Bone marrow (tissue), 2 donors: ENCODE data around the gene ZSWIM6.

Experiments
- DNase-seq, 2 donors: peaks; one replicate each; lab custom pipeline; 2025; lab: John Stamatoyannopoulos, UW

The ZSWIM6 gene

GRCh38 chr5:61332851-61333320 lies 828 bp downstream of the ZSWIM6 start:
- peak in 1 of 2 donors; percentile 52 for DNase-seq

DNA sequence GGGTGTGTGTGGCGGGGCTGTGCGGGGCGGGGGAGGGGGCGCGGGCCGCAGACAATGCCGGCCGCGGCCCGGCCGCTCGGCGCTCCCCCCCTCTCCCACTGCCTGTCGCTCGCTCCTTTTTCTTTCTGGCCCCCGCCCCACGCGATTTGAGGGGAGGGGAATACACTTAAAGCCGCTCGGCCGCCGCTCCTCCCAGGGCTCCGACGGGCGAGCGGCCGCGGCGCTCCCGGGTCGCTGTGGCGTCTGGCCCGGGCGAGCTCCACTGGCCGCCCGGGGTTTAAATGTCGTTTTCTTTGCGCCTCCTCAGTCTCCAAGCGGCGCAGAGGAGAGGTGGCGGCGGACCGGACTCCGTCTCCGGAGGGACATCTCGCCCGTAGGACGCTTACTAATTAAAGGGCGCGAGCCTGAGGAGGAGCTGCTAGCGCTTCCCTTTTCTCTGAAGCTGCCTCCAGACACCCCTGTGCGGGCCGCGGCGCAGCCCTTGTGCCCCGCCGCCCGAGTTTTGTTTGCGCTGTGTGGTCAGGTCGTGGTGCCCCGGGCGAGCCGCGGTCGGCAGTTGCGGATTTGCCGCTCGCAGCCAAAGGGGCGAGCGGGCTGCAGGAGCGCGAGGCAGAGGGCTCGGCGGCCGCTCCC lies 1.4 kb downstream of the ZSWIM6 start:
- peak; percentile 32 to 52 for DNase-seq

DNA sequence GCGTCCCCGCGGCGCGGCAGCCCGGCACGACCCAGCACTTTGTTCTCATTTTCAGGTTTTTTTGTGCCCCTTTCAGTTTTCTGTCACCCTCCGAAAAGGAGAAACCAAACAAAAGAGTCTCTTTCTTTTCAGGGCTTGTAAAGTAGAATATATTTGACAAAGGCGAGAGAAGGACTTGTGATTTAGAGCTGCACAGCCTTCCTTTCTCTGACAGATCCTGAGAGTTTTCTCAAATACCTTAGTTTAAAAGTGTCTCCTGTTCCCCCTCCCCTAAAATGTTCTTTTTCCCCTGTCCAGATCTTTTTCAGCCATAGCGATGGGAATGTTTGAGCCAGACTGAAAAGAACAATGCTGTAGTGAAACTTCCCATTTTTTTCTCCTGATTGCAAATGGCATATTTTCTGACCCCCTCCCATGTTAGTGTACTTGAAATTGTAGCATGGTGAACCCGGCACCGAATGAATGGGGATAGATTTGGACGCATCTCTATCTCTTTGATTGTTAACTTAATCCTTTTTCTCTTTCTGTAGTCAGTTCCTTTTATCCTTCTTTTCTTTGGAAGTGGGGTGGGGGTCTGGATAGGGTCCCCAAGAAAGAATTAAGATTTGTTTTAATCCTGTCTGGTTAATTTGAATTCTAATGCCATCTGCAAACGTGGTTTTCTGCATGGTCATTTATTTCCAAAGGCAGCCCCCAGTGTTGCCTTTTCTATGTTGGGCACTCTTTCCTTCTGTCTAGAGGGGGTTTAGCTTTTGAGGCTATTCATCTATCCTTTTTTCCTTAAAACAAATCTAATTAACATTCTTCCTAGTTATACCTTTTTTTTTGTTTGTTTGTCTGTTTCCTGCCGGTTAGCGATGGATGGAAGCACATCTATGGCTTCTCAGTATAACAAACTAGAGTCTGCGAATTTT lies 2.2 kb downstream of the ZSWIM6 start:
- DNase-seq, result no peak

DNA sequence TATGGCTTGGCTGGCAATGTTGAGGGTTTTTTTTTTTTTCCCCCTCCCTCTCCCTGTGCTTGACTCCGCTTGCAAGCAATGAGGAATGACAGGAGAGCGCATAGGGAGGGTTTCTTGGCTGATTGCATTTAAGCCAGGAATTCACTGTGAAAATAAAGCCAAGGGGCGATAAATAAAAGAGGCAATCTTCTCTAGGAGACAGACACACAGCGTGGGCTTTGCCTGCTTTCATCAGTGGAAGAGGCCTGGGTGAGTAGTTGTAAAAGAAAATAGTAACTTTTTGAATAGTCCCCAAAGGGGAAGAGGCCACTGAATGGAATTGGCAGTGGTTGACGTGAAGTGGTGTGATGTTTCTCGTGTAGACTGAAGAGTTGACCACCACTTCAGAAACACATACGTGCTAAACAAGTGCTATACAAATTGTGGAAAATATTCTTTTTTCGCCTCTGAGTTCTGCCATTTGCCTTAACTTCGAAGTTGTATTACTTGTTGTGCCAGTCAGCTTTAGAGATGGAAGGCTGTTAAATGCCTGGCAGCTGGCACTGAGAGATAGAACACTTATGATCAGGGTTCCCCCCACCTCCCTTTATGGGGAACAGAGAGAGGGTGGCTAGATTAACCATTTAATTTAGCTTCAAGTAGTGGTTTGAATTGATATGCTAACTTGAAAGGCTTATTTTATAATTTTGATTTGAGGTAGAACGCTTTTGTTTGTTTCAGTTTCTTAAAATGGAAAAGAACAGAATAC lies 3.0 kb downstream of the ZSWIM6 start:
- no peak for DNase-seq

DNA sequence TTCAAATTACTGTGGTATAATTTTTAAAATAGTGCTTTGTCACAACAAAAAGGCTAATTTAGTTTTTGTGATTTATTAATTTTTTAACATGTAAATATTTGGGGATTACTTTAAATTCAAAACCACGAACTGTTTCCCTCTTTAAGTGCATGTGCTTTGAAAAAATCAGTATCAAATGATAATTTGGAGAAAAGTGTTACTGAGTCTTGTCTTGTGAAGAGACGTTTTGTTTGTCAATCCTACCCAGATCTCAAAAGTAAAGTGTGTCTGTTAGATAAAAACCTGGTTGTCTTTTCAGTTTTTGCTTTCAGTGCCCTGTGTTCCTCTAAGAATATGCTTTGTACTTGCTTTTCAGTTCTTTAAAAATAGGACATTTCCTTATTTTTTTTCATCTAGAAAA lies 7.7 kb downstream of the ZSWIM6 start:
- DNase-seq, result no peak

DNA sequence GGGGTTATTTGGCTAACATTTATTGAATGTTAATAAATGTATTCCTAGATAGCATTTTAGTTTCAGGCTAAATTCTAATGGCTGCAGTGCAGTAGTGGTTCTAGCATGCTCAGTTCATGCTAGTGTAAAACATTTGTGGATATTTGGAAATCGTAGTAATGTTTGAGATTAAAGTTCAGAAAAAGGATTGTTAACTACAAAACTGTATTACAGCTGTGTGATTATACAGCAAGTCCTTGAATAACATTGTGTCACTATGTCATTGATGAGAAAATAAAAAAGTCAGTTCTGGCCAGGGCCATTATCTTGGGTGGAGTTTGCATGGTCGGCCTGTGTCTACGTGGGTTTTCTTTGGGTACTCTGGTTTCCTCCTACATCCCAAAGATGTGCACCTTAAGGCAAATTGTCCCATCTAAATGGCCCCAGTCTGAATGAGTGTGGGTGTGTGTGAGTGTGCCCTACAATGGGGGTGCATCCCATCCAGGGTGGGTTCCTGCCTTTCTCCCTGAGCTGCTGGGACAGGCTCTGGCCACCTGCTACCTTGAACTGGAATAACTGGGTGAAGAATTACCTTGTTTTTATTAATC lies 8.8 kb downstream of the ZSWIM6 start:
- no peak for DNase-seq

DNA sequence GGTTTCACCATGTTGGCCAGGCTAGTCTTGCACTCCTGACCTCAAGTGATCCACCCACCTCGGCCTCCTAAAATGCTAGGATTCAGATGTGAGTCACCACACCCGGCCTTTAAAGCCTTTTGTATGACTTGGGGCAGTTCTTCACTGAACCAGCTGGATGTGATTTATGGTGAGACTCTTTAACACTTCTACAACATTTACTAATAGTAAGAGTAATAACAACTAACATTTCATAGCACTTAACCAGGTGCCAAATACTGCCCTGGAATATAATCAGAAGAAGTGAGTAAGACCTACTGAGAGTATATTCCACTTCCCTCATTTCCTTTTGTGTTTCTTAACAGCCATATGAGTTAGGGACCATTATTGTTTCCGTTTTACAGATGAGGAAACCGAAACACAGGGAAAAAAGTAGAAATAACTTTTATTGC lies 10.0 kb downstream of the ZSWIM6 start:
- no peak for DNase-seq

DNA sequence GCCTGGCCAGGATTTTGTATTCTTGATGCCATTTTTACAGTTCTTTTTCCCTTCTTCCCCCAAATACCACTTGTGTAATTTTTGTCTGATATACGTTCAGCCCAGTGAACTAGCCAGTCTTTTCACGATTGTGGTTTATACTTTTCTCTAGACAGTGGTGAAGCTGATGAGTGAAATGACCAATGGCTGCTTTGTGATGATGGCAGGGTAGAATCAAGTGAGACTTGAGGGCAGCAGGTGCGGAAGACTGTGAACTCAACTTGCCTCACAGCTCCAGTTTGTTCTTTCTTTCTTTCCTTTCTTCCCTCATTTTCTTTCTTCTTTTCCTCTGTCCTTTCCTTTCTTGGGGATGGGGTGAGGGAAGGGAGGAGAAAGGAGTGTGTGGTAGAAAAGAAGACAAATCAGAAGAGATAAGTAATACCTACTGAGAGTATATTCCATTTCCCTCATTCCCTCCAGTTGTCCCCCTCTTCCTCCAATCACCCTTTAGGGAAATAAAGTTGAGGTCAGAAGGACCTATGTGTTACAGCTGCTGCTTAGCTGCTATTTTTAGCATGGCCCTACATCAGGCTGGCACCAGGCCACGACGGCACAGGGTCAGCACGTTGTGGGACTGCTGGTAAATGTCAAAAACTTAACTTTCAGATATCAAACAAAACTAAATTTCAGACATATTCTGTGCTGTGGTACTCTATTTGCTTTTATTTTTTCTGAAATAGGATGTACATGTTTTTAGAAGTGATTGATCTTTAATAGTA lies 12.3 kb downstream of the ZSWIM6 start:
- DNase-seq, result no peak

DNA sequence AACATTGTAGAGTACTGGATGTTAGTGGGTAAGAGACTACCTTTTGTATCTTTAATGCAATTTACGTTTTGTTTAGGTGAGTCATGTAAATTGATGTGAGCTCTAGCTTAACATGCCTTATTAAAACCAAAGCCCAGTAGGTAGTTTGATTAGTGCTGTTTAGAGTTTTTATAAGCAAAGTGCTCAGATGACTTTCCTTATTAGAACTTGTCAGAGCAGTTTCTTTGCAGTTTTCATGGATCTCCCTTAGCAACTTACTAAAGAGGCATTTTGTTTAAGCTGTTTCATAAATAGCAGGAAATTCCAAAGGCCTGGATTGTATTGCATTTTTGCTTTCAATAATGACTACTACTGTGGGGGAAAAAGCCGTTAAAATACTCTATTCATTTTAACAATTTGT lies 14.5 kb downstream of the ZSWIM6 start:
- DNase-seq, result no peak

DNA sequence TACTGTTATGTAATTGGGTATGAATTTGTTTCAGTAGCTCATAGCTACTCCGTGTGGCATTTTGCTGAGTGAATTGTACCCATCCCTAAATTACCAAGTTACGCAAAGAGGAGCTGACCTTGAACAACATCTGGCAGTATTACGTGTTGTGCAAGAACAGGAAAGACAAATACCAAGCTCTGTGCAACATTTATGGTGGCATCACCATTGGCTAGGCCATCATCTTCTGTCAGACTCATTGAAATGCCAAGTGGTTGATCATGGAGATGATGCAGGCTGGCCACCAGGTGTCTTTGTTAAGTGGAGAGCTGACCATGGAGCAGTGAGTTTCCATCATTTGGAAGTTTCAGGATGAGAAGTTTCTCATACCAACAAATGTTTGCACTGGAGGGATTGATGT lies 15.0 kb downstream of the ZSWIM6 start:
- DNase-seq, result no peak

- no peak for DNase-seq
Observed at GRCh38 chr5:61348447-61348846, 16.4 kb downstream of the ZSWIM6 start.

DNA sequence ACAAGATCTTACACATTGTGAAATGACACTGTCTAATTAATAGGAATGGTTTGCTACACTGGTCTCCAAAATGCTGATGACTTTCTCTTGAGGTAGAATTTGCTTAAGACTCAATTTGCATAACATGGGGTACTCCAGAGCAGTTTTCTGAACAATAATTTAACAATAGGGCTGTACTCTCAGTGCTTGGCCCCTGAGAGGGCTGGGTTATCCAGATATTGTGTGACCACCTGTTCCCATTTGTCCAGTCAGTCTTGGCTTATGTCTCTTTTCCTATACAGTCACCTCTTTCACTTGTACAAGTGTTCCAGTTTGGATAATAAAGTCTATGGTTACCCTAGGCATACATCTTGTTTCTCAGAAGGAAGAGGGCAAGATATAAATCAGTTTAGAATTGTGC lies 17.9 kb downstream of the ZSWIM6 start:
- no peak for DNase-seq

- DNase-seq, result no peak
Observed at GRCh38 chr5:61350535-61350934, 18.5 kb downstream of the ZSWIM6 start.

DNA sequence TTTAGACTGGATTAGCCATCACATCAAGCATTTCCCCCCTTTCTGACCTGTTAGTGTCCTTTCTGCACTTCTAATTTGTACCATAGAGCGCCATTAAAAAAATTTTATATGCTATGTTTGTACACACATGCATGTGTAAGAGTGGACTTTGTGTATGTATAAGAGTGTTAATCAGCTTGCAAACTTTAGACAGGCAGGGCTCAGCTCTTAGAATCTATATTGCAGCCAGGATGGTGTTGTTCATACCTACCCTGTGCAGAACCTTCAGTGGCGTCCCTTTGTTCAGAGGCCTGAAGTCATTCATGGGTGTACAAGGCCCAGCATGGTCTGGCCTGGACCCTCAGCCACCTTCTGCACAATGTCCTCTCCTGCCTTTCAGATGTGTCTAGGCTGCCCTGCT lies 19.7 kb downstream of the ZSWIM6 start:
- no peak for DNase-seq

- no peak for DNase-seq
Observed at GRCh38 chr5:61352180-61352579, 20.1 kb downstream of the ZSWIM6 start.

GRCh38 chr5:61352612-61353156 lies 20.6 kb downstream of the ZSWIM6 start:
- DNase-seq, result no peak

DNA sequence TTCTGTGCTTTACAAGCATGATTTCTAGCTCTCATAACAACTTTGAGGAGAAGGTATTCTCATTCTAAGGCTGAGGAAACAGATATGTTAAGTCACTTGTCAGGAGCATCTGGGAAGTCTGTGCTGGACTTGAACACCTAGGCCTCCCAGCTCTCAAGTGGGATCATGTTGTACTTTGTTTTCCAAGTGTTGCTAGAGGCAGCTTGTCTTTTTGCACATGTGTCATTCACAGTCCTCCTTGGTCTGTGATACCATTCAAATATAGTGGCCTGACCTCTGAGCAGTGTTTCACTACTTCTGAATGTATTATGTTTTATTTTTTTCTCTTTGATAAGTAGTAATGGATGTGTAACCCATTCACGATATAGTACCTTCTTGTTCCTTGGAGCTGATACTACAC lies 21.2 kb downstream of the ZSWIM6 start:
- DNase-seq, result no peak

GRCh38 chr5:61354199-61354598 lies 22.1 kb downstream of the ZSWIM6 start:
- no peak for DNase-seq

GRCh38 chr5:61357745-61358144 lies 25.7 kb downstream of the ZSWIM6 start:
- no peak for DNase-seq

DNA sequence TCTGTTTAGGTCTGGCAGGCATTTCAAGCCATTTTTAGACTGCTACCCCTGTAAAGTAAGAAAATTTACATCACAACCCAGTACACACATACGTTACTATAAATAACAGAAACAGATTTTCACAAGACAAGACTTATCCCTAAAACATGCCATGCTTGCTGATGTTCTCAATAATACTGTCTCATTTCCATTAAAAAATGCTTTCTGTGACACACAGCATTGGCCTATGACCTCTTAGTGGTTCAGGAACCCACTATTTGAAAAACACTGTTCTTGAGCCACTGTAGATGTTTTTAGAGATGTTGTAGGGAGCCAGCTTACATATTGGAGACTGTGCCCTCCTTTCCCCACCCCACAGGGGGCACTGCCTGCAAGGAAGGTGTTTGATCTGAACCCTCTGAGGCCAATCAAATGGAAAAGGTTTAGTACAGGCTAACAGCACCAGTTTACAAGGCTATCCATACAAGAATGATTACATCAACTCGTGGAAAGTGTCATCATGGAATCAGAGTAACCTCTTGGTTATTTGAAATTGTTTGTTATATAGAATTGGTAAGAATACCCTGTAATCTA lies 30.8 kb downstream of the ZSWIM6 start:
- DNase-seq, result no peak
